Measurements from ENCODE around the gene TNFRSF21. TPM values are rescaled to one million over a fixed set of nuclear protein-coding genes. Genes with fewer than 3 reads are reported as not detected.
A peak's percentile ranks its signal among the peaks of the same experiment; 100 is the strongest.

The TNFRSF21 gene
- total and polyA plus RNA-seq, 12 donors = 1.9 to 13.7 (median 7.5) TPM

DNA sequence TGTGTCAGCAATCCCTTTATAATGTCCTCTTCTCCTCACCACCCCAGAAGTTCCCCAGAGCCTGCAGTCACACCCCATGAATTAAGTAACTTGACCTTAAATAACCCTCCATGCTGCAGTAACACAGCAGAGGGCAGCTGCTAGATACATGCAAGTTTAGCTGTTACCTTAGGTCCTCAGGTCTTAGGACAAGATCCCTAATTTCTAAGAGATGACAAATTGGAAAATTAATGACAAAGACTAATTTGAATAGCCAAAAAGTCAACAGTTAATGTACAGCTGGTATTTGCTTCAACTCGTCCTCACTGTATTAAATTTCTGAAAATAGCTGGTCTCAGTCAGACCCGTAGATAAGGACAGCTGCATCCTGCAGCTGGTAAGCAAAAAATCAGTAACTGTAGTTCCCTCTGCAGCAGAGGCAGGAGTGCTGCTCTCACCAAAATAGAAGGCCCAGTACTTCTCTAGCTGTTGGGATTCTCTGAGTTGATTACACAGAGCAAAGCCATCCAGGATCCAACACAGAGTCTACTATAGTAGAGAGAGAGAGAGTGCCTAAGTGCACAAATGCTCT, 62.4 kb downstream of the TNFRSF21 start:
- H3K27me3 ChIP-seq = no peaks in the 10 kb centered on the region
- WGBS, 4 donors = 28 to 39% (median 31%) methylated on average over 2 of the region's 2 CpGs
- no peak for TF ChIP-seq CTCF (IDR thresholded peaks at IDR 0.05)
- no peak for TF ChIP-seq POLR2A (IDR thresholded peaks at IDR 0.05)
- no peak overlapping the region for H3K4me3 ChIP-seq
- intact Hi-C loops (cut with DNase I) = no loop called here
- DNase-seq = peak in 2 of 7 donors; percentile 16 to 64
- peaks cover 0 to 29% of the 10 kb centered on the region in 2 donors for H3K4me1 ChIP-seq (replicated peaks in 1 of 2)
- H3K9me3 ChIP-seq (replicated peaks in 1 of 3) = no peaks in the 10 kb centered on the region
- no peaks in the 10 kb centered on the region for H3K36me3 ChIP-seq (replicated peaks in 1 of 2)
- H3K27ac ChIP-seq = peak overlapping the region in 2 of 5 donors; percentile 20 to 32

GRCh38 chr6:47246551-47246950, 63.2 kb downstream of the TNFRSF21 start:
- no peaks in the 10 kb centered on the region for H3K27me3 ChIP-seq
- intact Hi-C loops (cut with DNase I) = no loop called here
- WGBS, 4 donors = 53 to 61% (median 58%) methylated on average over 2 of the region's 2 CpGs
- H3K4me1 ChIP-seq (replicated peaks in 1 of 2) = peaks cover 0 to 29% of the 10 kb centered on the region in 2 donors
- H3K9me3 ChIP-seq (replicated peaks in 1 of 3) = no peaks in the 10 kb centered on the region
- no peak overlapping the region for H3K4me3 ChIP-seq
- no peak for DNase-seq
- TF ChIP-seq CTCF (IDR thresholded peaks at IDR 0.05) = no peak
- no peak for TF ChIP-seq POLR2A (IDR thresholded peaks at IDR 0.05)
- H3K36me3 ChIP-seq (replicated peaks in 1 of 2) = no peaks in the 10 kb centered on the region
- peak overlapping the region in 1 of 5 donors; percentile 32 for H3K27ac ChIP-seq

- no peak overlapping the region for H3K4me3 ChIP-seq
- no peaks in the 10 kb centered on the region for H3K9me3 ChIP-seq (replicated peaks in 1 of 3)
- peak overlapping the region in 1 of 5 donors; percentile 34 for H3K27ac ChIP-seq
- H3K4me1 ChIP-seq (replicated peaks in 1 of 2) = peaks cover 0 to 29% of the 10 kb centered on the region in 2 donors
- WGBS, 4 donors = 41 to 57% (median 53%) methylated on average over 2 of the region's 2 CpGs
- no peaks in the 10 kb centered on the region for H3K36me3 ChIP-seq (replicated peaks in 1 of 2)
- no peaks in the 10 kb centered on the region for H3K27me3 ChIP-seq
- no peak for TF ChIP-seq POLR2A (IDR thresholded peaks at IDR 0.05)
- TF ChIP-seq CTCF (IDR thresholded peaks at IDR 0.05) = no peak
- peak in 2 of 7 donors; percentile 13 to 26 for DNase-seq
- intact Hi-C loops (cut with DNase I) = no loop called here
Measured at GRCh38 chr6:47245745-47246371, 63.8 kb downstream of the TNFRSF21 start.

- WGBS, 4 donors = 42 to 57% (median 47%) methylated on average over 14 of the region's 14 CpGs
Measured at GRCh38 chr6:47242483-47243386, 67.0 kb downstream of the TNFRSF21 start.

More at GRCh38 chr6:47242483-47243386, 67.0 kb downstream of the TNFRSF21 start:
- TF ChIP-seq CTCF (IDR thresholded peaks at IDR 0.05) (no peak), POLR2A (IDR thresholded peaks at IDR 0.05) (no peak)
- H3K4me3 ChIP-seq = no peak overlapping the region
- intact Hi-C loops (cut with DNase I) = no loop called here
- H3K27ac ChIP-seq = peak overlapping the region in 2 of 5 donors; percentile 32 to 34
- peak; percentile 64 to 94 (median 73) for DNase-seq
- no peaks in the 10 kb centered on the region for H3K9me3 ChIP-seq (replicated peaks in 1 of 3)
- H3K27me3 ChIP-seq = no peaks in the 10 kb centered on the region
- H3K4me1 ChIP-seq (replicated peaks in 1 of 2) = peaks cover 0 to 19% of the 10 kb centered on the region in 2 donors
- no peaks in the 10 kb centered on the region for H3K36me3 ChIP-seq (replicated peaks in 1 of 2)
